Astrocyte (in vitro differentiated cells and primary cell): Measurements from ENCODE around the gene CKAP5. TPM values are rescaled to one million over a fixed set of nuclear protein-coding genes. Genes with fewer than 3 reads are reported as not detected.

Source experiments
- DNase-seq: peaks from one replicate; pipeline ENCODE4 v3.0.0-alpha.2; 2010; ENCODE audit warnings: low read depth
- FAIRE-seq: peaks from 2 replicates; lab custom pipeline; 2011; peaks lifted over from hg19 to GRCh38; lab: Jason Lieb, UNC
- H2AFZ ChIP-seq: 2 replicates; pipeline ENCODE4 v1.6.0; 2012; ENCODE audit warnings: low read depth, low read length, inconsistent platforms
- H3K27ac ChIP-seq: 2 replicates; pipeline ENCODE4 v1.5.1; 2011; ENCODE audit warnings: low read depth, low read length, inconsistent platforms
- H3K27me3 ChIP-seq: 2 replicates; pipeline ENCODE4 v1.6.0; 2011; ENCODE audit warnings: low read length, inconsistent platforms; ENCODE audit not compliant: insufficient read depth
- H3K36me3 ChIP-seq: 2 replicates; pipeline ENCODE4 v1.5.1; 2011; ENCODE audit warnings: low read length, inconsistent platforms; ENCODE audit not compliant: insufficient read depth
- H3K4me1 ChIP-seq: 2 replicates; pipeline ENCODE4 v1.5.1; 2011; ENCODE audit warnings: low read length, inconsistent platforms; ENCODE audit not compliant: insufficient read depth
- H3K4me2 ChIP-seq: 2 replicates; pipeline ENCODE4 v1.6.0; 2012; ENCODE audit warnings: low read length, inconsistent platforms
- H3K4me3 ChIP-seq: 2 replicates; pipeline ENCODE4 v1.5.1; 2011; ENCODE audit warnings: low read depth, mild to moderate bottlenecking, low read length, inconsistent platforms; ENCODE audit not compliant: insufficient read depth
- H3K79me2 ChIP-seq: 2 replicates; pipeline ENCODE4 v1.6.0; 2012; ENCODE audit warnings: mild to moderate bottlenecking, low read length, inconsistent platforms; ENCODE audit not compliant: insufficient read depth
- H3K9ac ChIP-seq: 2 replicates; pipeline ENCODE4 v1.6.0; 2012; ENCODE audit warnings: mild to moderate bottlenecking, low read length, inconsistent platforms
- H3K9me3 ChIP-seq: 2 replicates; pipeline ENCODE4 v1.5.1; 2012; ENCODE audit warnings: low read depth, mild to moderate bottlenecking, low read length, inconsistent platforms; ENCODE audit not compliant: insufficient read depth
- H4K20me1 ChIP-seq: 2 replicates; pipeline ENCODE4 v1.6.0; 2012; ENCODE audit warnings: low read length, inconsistent platforms; ENCODE audit not compliant: insufficient read depth
- H3K27ac Mint-ChIP-seq: one replicate; pipeline ENCODE4 v1.8.0; 2021; ENCODE audit warnings: mild to moderate bottlenecking, mixed read lengths; ENCODE audit not compliant: unreplicated experiment
- H3K27me3 Mint-ChIP-seq: one replicate; pipeline ENCODE4 v1.8.0; 2021; ENCODE audit warnings: low read depth, mixed read lengths; ENCODE audit not compliant: unreplicated experiment
- H3K36me3 Mint-ChIP-seq: one replicate; pipeline ENCODE4 v1.8.0; 2021; ENCODE audit warnings: low read depth, mixed read lengths; ENCODE audit not compliant: unreplicated experiment
- H3K4me1 Mint-ChIP-seq: one replicate; pipeline ENCODE4 v1.8.0; 2021; ENCODE audit warnings: low read depth, mixed read lengths; ENCODE audit not compliant: unreplicated experiment
- H3K4me3 Mint-ChIP-seq: one replicate; pipeline ENCODE4 v1.8.0; 2021; ENCODE audit warnings: mild to moderate bottlenecking, moderate library complexity, mixed read lengths; ENCODE audit not compliant: unreplicated experiment
- H3K9me3 Mint-ChIP-seq: one replicate; pipeline ENCODE4 v1.8.0; 2021; ENCODE audit warnings: mild to moderate bottlenecking, mixed read lengths; ENCODE audit not compliant: unreplicated experiment
- CTCF ChIP-seq: IDR thresholded peaks from 2 replicates; pipeline ENCODE4 v1.5.1; 2011; ENCODE audit warnings: low read depth, mild to moderate bottlenecking, inconsistent platforms, low read length, moderate library complexity; ENCODE audit not compliant: insufficient read depth
- EZH2 ChIP-seq: IDR thresholded peaks from 2 replicates; pipeline ENCODE4 v1.6.1; 2012; ENCODE audit warnings: mild to moderate bottlenecking, low read length, inconsistent platforms; ENCODE audit not compliant: insufficient read depth
- total RNA-seq: library from RNA; stranded (reverse); gene quantifications from 2 replicates; pipeline ENCODE4 v1.2.1, GENCODE V29; 2021

CKAP5 gene
- total RNA-seq, 1 donor from 2014 or later, result 99.9 TPM

GRCh38 chr11:46725338-46726205, 120.5 kb downstream of the CKAP5 start:
- Histone ChIP-seq H3K4me1 (no peaks in the 10 kb centered on the region), H3K4me3 (no peak overlapping the region), H3K27ac (no peak overlapping the region), H3K27me3 (no peaks in the 10 kb centered on the region), H3K9me3 (no peaks in the 10 kb centered on the region), H3K9ac (no peak overlapping the region), H3K79me2 (no peaks in the 10 kb centered on the region), H2AFZ (no peak overlapping the region), H3K36me3 (no peaks in the 10 kb centered on the region), H3K4me2 (no peak overlapping the region), H4K20me1 (no peaks in the 10 kb centered on the region)
- DNase-seq (no peak), FAIRE-seq (no peak)
- Mint-ChIP-seq H3K4me3 (peak overlapping the region; percentile 54), H3K36me3 (peaks cover 3% of the 10 kb centered on the region), H3K9me3 (no peaks in the 10 kb centered on the region), H3K4me1 (peaks cover 10% of the 10 kb centered on the region), H3K27ac (no peak overlapping the region), H3K27me3 (peaks cover 6% of the 10 kb centered on the region)
- TF ChIP-seq EZH2 (no peak), CTCF (no peak)

GRCh38 chr11:46724088-46724487, 122.0 kb downstream of the CKAP5 start:
- no peak overlapping the region for H3K4me3 ChIP-seq
- no peak overlapping the region for H3K4me3 Mint-ChIP-seq
- peaks cover 3% of the 10 kb centered on the region for H3K36me3 Mint-ChIP-seq
- DNase-seq (peak; percentile 15), FAIRE-seq (no peak)
- no peaks in the 10 kb centered on the region for H3K27me3 ChIP-seq
- no peak overlapping the region for H3K9ac ChIP-seq
- H3K36me3 ChIP-seq, result no peaks in the 10 kb centered on the region
- no peak overlapping the region for H3K27ac ChIP-seq
- H3K4me1 ChIP-seq, result no peaks in the 10 kb centered on the region
- no peak overlapping the region for H3K4me2 ChIP-seq
- TF ChIP-seq EZH2, result no peak
- TF ChIP-seq CTCF, result no peak
- no peaks in the 10 kb centered on the region for H3K79me2 ChIP-seq
- no peaks in the 10 kb centered on the region for H3K9me3 Mint-ChIP-seq
- H3K27me3 Mint-ChIP-seq, result peaks cover 3% of the 10 kb centered on the region
- no peaks in the 10 kb centered on the region for H4K20me1 ChIP-seq
- peaks cover 10% of the 10 kb centered on the region for H3K4me1 Mint-ChIP-seq
- no peaks in the 10 kb centered on the region for H3K9me3 ChIP-seq
- H3K27ac Mint-ChIP-seq, result no peak overlapping the region
- peak overlapping the region; percentile 60 for H2AFZ ChIP-seq

- Histone ChIP-seq H3K9me3 (no peaks in the 10 kb centered on the region), H3K9ac (no peak overlapping the region), H3K27me3 (no peaks in the 10 kb centered on the region), H3K4me3 (no peak overlapping the region), H3K4me2 (no peak overlapping the region), H3K36me3 (no peaks in the 10 kb centered on the region), H3K79me2 (no peaks in the 10 kb centered on the region), H3K4me1 (no peaks in the 10 kb centered on the region), H3K27ac (no peak overlapping the region), H4K20me1 (no peaks in the 10 kb centered on the region), H2AFZ (no peak overlapping the region)
- Mint-ChIP-seq H3K27me3 (peaks cover 3% of the 10 kb centered on the region), H3K27ac (no peak overlapping the region), H3K4me3 (no peak overlapping the region), H3K36me3 (peaks cover 3% of the 10 kb centered on the region), H3K4me1 (peaks cover 12% of the 10 kb centered on the region), H3K9me3 (no peaks in the 10 kb centered on the region)
- DNase-seq (no peak), FAIRE-seq (no peak)
- TF ChIP-seq CTCF (no peak), EZH2 (no peak)
Measured at GRCh38 chr11:46723359-46723680, 122.8 kb downstream of the CKAP5 start.
